K562 (cell line): ENCODE data around the gene PNRC1. TPM values are rescaled to one million over a fixed set of nuclear protein-coding genes. Genes with fewer than 3 reads are reported as not detected.

Experiments
- C11orf30 ChIP-seq: fragments of 450-650 bp; IDR thresholded peaks from 2 replicates; pipeline ENCODE4 v1.6.1; 2016; ENCODE audit warnings: low read depth, mild to moderate bottlenecking
- CCNT2 ChIP-seq: IDR thresholded peaks from 2 replicates; pipeline ENCODE4 v1.6.1; 2011; ENCODE audit warnings: borderline replicate concordance, low read depth, mild to moderate bottlenecking, moderate library complexity, mixed read lengths, low read length; ENCODE audit not compliant: insufficient read length; ENCODE audit errors: extremely low read depth
- CHCHD3 ChIP-seq: fragments of 250-450 bp; sonication (Bioruptor Pico); IDR thresholded peaks from 2 replicates; pipeline ENCODE4 v2.1.2; 2022; ENCODE audit warnings: mild to moderate bottlenecking
- HNRNPLL ChIP-seq: fragments of 200-400 bp; formaldehyde crosslinking; IDR thresholded peaks from 2 replicates; pipeline ENCODE4 v1.6.1; 2017; ENCODE audit warnings: low read length, low read depth, mild to moderate bottlenecking; ENCODE audit not compliant: poor library complexity, severe bottlenecking
- JUND ChIP-seq, 2 experiments: IDR thresholded peaks; 2 replicates in 1 of 2; 3 replicates in 1 of 2; pipeline ENCODE4 v1.6.1; 2011; ENCODE audit warnings: borderline replicate concordance in 2 of 2, low read depth in 2 of 2, low read length in 2 of 2, improper control_type of control experiment in 1 of 2, missing biosample characterization in 1 of 2, missing genetic modification characterization in 1 of 2, missing genetic modification reagents in 1 of 2
- RAD21 ChIP-seq, 2 experiments: fragments of 250-450 bp in 1 of 2; fragments of 450-650 bp in 1 of 2; sonication (Bioruptor Pico) in 1 of 2; formaldehyde crosslinking in 1 of 2; IDR thresholded peaks in 1 of 2; conservative IDR thresholded peaks in 1 of 2; 2 replicates each; pipeline versions ENCODE4 v1.4.0 to v1.8.0; 2020 to 2022; ENCODE audit warnings: mild to moderate bottlenecking in 2 of 2, moderate library complexity in 1 of 2
- SIN3A ChIP-seq, 2 experiments: fragments of 150-350 bp in 1 of 2; IDR thresholded peaks; 2 replicates each; pipeline ENCODE4 v1.6.1; 2011 to 2016; ENCODE audit warnings: borderline replicate concordance in 2 of 2, low read depth in 2 of 2, low read length in 2 of 2, mild to moderate bottlenecking in 2 of 2, moderate library complexity in 2 of 2; ENCODE audit not compliant: control insufficient read depth in 1 of 2
- SOX6 ChIP-seq: fragments of 450-650 bp; IDR thresholded peaks from 2 replicates; pipeline ENCODE4 v1.6.1; 2014; ENCODE audit warnings: mild to moderate bottlenecking
- U2AF1 ChIP-seq: fragments of 200-400 bp; formaldehyde crosslinking; optimal IDR thresholded peaks from 2 replicates; pipeline ENCODE3; 2017; ENCODE audit warnings: mild to moderate bottlenecking, low read depth, low read length, moderate library complexity
- ZNF143 ChIP-seq: sonication (generic); formaldehyde crosslinking; IDR thresholded peaks from 2 replicates; pipeline ENCODE4 v1.9.0; 2022; ENCODE audit warnings: mild to moderate bottlenecking, missing genetic modification reagents
- ZNF311 ChIP-seq: fragments of 250-450 bp; sonication (Bioruptor Pico); IDR thresholded peaks from 2 replicates; pipeline ENCODE4 v1.4.0; 2020; ENCODE audit warnings: mild to moderate bottlenecking, moderate library complexity
- ZSCAN32 ChIP-seq: fragments of 450-650 bp; formaldehyde crosslinking; IDR thresholded peaks from 2 replicates; pipeline ENCODE4 v1.4.0; 2020; ENCODE audit warnings: mild to moderate bottlenecking, moderate library complexity
- polyA plus RNA-seq, 8 experiments: library from polyadenylated mRNA; depleted of rRNA in 4 of 8; stranded (reverse) in 5 of 8; unstranded in 3 of 8; fragments of >200 nt; fragmentation: Nextera tagmentation in 2 of 8; fragmentation: Illumina TruSeq in 1 of 8; extraction: Ambion mirVana in 2 of 8; extraction: Trizol in 1 of 8; gene quantifications; 2 replicates each; pipeline versions ENCODE4 v1.2.1 to v1.2.3, GENCODE V29; 2011 to 2014; ENCODE audit warnings: inconsistent platforms in 1 of 8, missing spikeins in 1 of 8
- total RNA-seq, 7 experiments: library from RNA; depleted of rRNA in 6 of 7; stranded (reverse); fragments of >200 nt in 6 of 7; fragmentation: Illumina TruSeq in 2 of 7; extraction: Trizol in 2 of 7; gene quantifications; 2 replicates each; pipeline versions ENCODE4 v1.2.1 to v1.2.3, GENCODE V29; 2011 to 2021; ENCODE audit warnings: low replicate concordance in 1 of 7
- TF ChIP-seq, protein P1 (sequence below): conservative IDR thresholded peaks from 2 replicates; pipeline ENCODE4 v1.6.1; 2011; ENCODE audit warnings: low read depth, mild to moderate bottlenecking, low read length; ENCODE audit not compliant: control insufficient read depth
- TF ChIP-seq, protein P2 (sequence below): fragments of 200-800 bp; sonication (Bioruptor generic); IDR thresholded peaks from 2 replicates; pipeline ENCODE4 v1.6.1; 2017; ENCODE audit warnings: missing genetic modification characterization, missing compliant biosample characterization
- TF ChIP-seq, protein P3 (sequence below): fragments of 450-650 bp; formaldehyde crosslinking; IDR thresholded peaks from 2 replicates; pipeline ENCODE4 v1.4.0; 2022; ENCODE audit warnings: missing genetic modification characterization
- TF ChIP-seq, protein P4 (sequence below), 2 experiments: fragments of 450-650 bp; conservative IDR thresholded peaks; 2 replicates each; pipeline ENCODE4 v1.6.1; 2017; ENCODE audit warnings: mild to moderate bottlenecking in 2 of 2, moderate library complexity in 2 of 2
- TF ChIP-seq, protein P5 (sequence below): fragments of 200-800 bp; sonication (Bioruptor generic); IDR thresholded peaks from 2 replicates; pipeline ENCODE4 v1.6.1; 2017; ENCODE audit warnings: missing genetic modification characterization, missing compliant biosample characterization

The PNRC1 gene
- total and polyA plus RNA-seq, 9 of the 15 experiments (the other 6 are each of a cell fraction or from before 2014, with no cell fraction given), result 1.2 to 10.8 (median 6.5) TPM

DNA sequence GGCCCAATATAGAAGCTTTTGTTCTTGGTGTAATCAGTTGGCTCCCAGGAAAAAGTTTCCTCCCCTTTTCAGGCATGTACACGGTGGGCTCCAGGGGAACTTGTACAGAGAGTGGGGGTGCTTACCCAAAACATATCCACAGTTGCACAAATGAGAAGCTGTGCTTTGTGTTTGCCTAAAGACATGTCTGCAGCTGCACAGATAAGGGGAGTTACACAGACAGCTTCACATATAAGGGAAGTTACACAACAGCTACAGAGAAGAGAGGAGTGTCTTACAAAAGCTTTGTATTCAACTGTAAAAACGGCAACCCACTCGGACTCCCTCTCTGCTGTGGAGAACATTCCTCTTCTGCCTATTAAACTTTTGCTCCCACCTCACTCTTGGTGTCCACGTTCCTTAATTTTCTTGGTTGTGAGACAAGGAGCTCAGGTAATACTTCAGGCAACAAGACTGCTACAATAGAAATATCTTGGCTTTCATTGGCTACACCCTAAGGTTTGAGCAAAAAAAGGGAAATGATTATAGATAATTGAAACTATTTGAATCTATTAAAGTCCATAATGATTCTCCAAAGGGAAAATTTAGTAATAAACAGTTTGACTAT, 7.4 kb upstream of the PNRC1 start (continued):
- TF ChIP-seq SOX6 (peak; percentile 89), ZNF143 (CRISPR knock-in tag) (no peak), C11orf30 (no peak), HNRNPLL (no peak), ZNF311 (no peak), SIN3A (IDR thresholded peaks at IDR 0.05; ENCODE audit: borderline replicate concordance in 2 of 2, control insufficient read depth in 1 of 2, low read depth in 2 of 2, low read length in 2 of 2) (no peak), U2AF1 (no peak), JUND (IDR thresholded peaks at IDR 0.05; ENCODE audit: borderline replicate concordance, low read depth, low read length) (peak; percentile 36; the same call in 1 of the 2 replicates), JUND (tag; IDR thresholded peaks at IDR 0.05; ENCODE audit: borderline replicate concordance, low read depth, low read length) (peak; percentile 20; the same call in 1 of the 3 replicates), ZSCAN32 (CRISPR knock-in tag) (no peak), CCNT2 (peak; percentile 37), CHCHD3 (CRISPR knock-in tag) (no peak), RAD21 (CRISPR knock-in tag; conservative IDR thresholded peaks at IDR 0.05 in 1 of 2, IDR thresholded peaks at IDR 0.05 in 1 of 2) (peak; percentile 23 to 26; a peak in 2 of 4 replicates)
- TF ChIP-seq, protein P1, sequence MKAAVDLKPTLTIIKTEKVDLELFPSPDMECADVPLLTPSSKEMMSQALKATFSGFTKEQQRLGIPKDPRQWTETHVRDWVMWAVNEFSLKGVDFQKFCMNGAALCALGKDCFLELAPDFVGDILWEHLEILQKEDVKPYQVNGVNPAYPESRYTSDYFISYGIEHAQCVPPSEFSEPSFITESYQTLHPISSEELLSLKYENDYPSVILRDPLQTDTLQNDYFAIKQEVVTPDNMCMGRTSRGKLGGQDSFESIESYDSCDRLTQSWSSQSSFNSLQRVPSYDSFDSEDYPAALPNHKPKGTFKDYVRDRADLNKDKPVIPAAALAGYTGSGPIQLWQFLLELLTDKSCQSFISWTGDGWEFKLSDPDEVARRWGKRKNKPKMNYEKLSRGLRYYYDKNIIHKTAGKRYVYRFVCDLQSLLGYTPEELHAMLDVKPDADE, result no peak
- TF ChIP-seq, protein P2, sequence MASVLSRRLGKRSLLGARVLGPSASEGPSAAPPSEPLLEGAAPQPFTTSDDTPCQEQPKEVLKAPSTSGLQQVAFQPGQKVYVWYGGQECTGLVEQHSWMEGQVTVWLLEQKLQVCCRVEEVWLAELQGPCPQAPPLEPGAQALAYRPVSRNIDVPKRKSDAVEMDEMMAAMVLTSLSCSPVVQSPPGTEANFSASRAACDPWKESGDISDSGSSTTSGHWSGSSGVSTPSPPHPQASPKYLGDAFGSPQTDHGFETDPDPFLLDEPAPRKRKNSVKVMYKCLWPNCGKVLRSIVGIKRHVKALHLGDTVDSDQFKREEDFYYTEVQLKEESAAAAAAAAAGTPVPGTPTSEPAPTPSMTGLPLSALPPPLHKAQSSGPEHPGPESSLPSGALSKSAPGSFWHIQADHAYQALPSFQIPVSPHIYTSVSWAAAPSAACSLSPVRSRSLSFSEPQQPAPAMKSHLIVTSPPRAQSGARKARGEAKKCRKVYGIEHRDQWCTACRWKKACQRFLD (CRISPR knock-in tag), result no peak
- TF ChIP-seq, protein P3, sequence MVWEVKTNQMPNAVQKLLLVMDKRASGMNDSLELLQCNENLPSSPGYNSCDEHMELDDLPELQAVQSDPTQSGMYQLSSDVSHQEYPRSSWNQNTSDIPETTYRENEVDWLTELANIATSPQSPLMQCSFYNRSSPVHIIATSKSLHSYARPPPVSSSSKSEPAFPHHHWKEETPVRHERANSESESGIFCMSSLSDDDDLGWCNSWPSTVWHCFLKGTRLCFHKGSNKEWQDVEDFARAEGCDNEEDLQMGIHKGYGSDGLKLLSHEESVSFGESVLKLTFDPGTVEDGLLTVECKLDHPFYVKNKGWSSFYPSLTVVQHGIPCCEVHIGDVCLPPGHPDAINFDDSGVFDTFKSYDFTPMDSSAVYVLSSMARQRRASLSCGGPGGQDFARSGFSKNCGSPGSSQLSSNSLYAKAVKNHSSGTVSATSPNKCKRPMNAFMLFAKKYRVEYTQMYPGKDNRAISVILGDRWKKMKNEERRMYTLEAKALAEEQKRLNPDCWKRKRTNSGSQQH (CRISPR knock-in tag), result no peak
- TF ChIP-seq, protein P4, sequence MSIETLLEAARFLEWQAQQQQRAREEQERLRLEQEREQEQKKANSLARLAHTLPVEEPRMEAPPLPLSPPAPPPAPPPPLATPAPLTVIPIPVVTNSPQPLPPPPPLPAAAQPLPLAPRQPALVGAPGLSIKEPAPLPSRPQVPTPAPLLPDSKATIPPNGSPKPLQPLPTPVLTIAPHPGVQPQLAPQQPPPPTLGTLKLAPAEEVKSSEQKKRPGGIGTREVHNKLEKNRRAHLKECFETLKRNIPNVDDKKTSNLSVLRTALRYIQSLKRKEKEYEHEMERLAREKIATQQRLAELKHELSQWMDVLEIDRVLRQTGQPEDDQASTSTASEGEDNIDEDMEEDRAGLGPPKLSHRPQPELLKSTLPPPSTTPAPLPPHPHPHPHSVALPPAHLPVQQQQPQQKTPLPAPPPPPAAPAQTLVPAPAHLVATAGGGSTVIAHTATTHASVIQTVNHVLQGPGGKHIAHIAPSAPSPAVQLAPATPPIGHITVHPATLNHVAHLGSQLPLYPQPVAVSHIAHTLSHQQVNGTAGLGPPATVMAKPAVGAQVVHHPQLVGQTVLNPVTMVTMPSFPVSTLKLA (conservative IDR thresholded peaks at IDR 0.05), result 0 out of 4 replicates have a peak, but pooled peaks of 1 of the 2 experiments have one; percentile 39
- TF ChIP-seq, protein P5, sequence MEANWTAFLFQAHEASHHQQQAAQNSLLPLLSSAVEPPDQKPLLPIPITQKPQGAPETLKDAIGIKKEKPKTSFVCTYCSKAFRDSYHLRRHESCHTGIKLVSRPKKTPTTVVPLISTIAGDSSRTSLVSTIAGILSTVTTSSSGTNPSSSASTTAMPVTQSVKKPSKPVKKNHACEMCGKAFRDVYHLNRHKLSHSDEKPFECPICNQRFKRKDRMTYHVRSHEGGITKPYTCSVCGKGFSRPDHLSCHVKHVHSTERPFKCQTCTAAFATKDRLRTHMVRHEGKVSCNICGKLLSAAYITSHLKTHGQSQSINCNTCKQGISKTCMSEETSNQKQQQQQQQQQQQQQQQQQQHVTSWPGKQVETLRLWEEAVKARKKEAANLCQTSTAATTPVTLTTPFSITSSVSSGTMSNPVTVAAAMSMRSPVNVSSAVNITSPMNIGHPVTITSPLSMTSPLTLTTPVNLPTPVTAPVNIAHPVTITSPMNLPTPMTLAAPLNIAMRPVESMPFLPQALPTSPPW (CRISPR knock-in tag), result peak; percentile 30; the same call in 1 of the 2 replicates
